ENCODE measurements around the gene SIX2. TPM values are rescaled to one million over a fixed set of nuclear protein-coding genes. Genes with fewer than 3 reads are reported as not detected.

Gene SIX2
- 2.9 and 8.3 TPM in 2 replicates for total RNA-seq (ENCODE audit: low replicate concordance)

GRCh38 chr2:45009303-45009927, at the start of gene SIX2:
Gene SIX2 (minus strand): TSS chr2:45009452. CDS start chr2:45009110, 342 bp downstream.
- H3K4me3 ChIP-seq (ENCODE audit: low read depth, low read length) = peak within 1 kb of the TSS; percentile 70
- no peak for TF ChIP-seq CTCF (IDR thresholded peaks at IDR 0.05; ENCODE audit: insufficient read depth, low read length)
- DNase-seq (ENCODE audit: low read depth) = peak; percentile 97

- peak; percentile 14 for DNase-seq (ENCODE audit: low read depth)
Measured at GRCh38 chr2:45055162-45055605, 45.9 kb upstream of the SIX2 start.

GRCh38 chr2:45053966-45054365, 44.7 kb upstream of the SIX2 start:
- DNase-seq (ENCODE audit: low read depth) = no peak
- no peak overlapping the region for H3K4me3 ChIP-seq (ENCODE audit: low read depth, low read length)
- TF ChIP-seq CTCF (IDR thresholded peaks at IDR 0.05; ENCODE audit: insufficient read depth, low read length) = no peak

More at GRCh38 chr2:45055162-45055605, 45.9 kb upstream of the SIX2 start:
- no peak for TF ChIP-seq CTCF (IDR thresholded peaks at IDR 0.05; ENCODE audit: insufficient read depth, low read length)
- H3K4me3 ChIP-seq (ENCODE audit: low read depth, low read length) = no peak overlapping the region

- DNase-seq (ENCODE audit: low read depth) = no peak
- TF ChIP-seq CTCF (IDR thresholded peaks at IDR 0.05; ENCODE audit: insufficient read depth, low read length) = no peak
Measured at GRCh38 chr2:45052388-45052928, 43.2 kb upstream of the SIX2 start.

GRCh38 chr2:45049569-45050336, 40.5 kb upstream of the SIX2 start:
- H3K4me3 ChIP-seq (ENCODE audit: low read depth, low read length) = no peak overlapping the region
- DNase-seq (ENCODE audit: low read depth) = no peak
- TF ChIP-seq CTCF (IDR thresholded peaks at IDR 0.05; ENCODE audit: insufficient read depth, low read length) = no peak

More at GRCh38 chr2:45052388-45052928, 43.2 kb upstream of the SIX2 start:
- no peak overlapping the region for H3K4me3 ChIP-seq (ENCODE audit: low read depth, low read length)

- no peak for TF ChIP-seq CTCF (IDR thresholded peaks at IDR 0.05; ENCODE audit: insufficient read depth, low read length)
- no peak for DNase-seq (ENCODE audit: low read depth)
- no peak overlapping the region for H3K4me3 ChIP-seq (ENCODE audit: low read depth, low read length)
Measured at GRCh38 chr2:45047301-45047700, 38.0 kb upstream of the SIX2 start.

Data from fibroblast of the aortic adventitia (primary cell).